ENCODE results near the gene STOX2. TPM values are rescaled to one million over a fixed set of nuclear protein-coding genes. Genes with fewer than 3 reads are reported as not detected.

Gene STOX2
- total and polyA plus RNA-seq, 2 donors (not counting 3 experiments of a cell fraction or from before 2014, with no cell fraction given) = 0.03 to 0.24 TPM

- no peak overlapping the region for H3K4me2 ChIP-seq (ENCODE audit: insufficient read depth, low read length)
- dilution Hi-C loops (cut with MboI; ENCODE audit: extremely low pct_ligation_motif_present, low sequenced_read_pairs) = no loop called here
- no peak for FAIRE-seq
Measured at GRCh38 chr4:184059099-184059498, 154.0 kb downstream of the STOX2 start.

More at GRCh38 chr4:184059099-184059498, 154.0 kb downstream of the STOX2 start:
- Histone ChIP-seq H3K9ac (replicated peaks; ENCODE audit: extremely low read depth, insufficient read depth, low read length) (no peak overlapping the region), H3K79me2 (ENCODE audit: control insufficient read depth, insufficient read depth, low read length) (no peaks in the 10 kb centered on the region), H4K20me1 (replicated peaks; ENCODE audit: control insufficient read depth, extremely low read depth, insufficient read depth, low read length) (no peaks in the 10 kb centered on the region), H3K4me3 (replicated peaks in 1 of 3; ENCODE audit: insufficient read depth in 1 of 3, low read depth in 1 of 3, low read length in 3 of 3) (no peak overlapping the region), H3K27ac (ENCODE audit: insufficient read depth, low read depth, low read length) (no peak overlapping the region), H2AFZ (ENCODE audit: low read depth, low read length) (no peak overlapping the region), H3K9me3 (replicated peaks; ENCODE audit: control insufficient read depth, insufficient read depth, low read length) (no peaks in the 10 kb centered on the region), H3K4me1 (ENCODE audit: control insufficient read depth, extremely low read depth, insufficient read depth, low read length) (no peaks in the 10 kb centered on the region), H3K36me3 (ENCODE audit: control insufficient read depth in 2 of 2, extremely low read depth in 1 of 2, insufficient read depth in 2 of 2, low read length in 2 of 2) (no peaks in the 10 kb centered on the region), H3K9me1 (replicated peaks; ENCODE audit: control insufficient read depth, extremely low read depth, insufficient read depth, low read length) (no peaks in the 10 kb centered on the region), H3K27me3 (ENCODE audit: control insufficient read depth in 2 of 2, insufficient read depth in 2 of 2, low read length in 2 of 2) (no peaks in the 10 kb centered on the region)
- CTCF ChIA-PET = no interaction called here
- no peak for TF ChIP-seq FOS (IDR thresholded peaks at IDR 0.05; ENCODE audit: borderline replicate concordance, insufficient read depth, low read length)
- TF ChIP-seq POLR2AphosphoS5 (IDR thresholded peaks at IDR 0.05; ENCODE audit: insufficient read depth, low read depth, low read length) = no peak
- TF ChIP-seq CTCF (IDR thresholded peaks at IDR 0.05; ENCODE audit: extremely low read depth in 1 of 2, insufficient read depth in 1 of 2, low read depth in 1 of 2, low read length in 2 of 2) = no peak
- TF ChIP-seq MAX (IDR thresholded peaks at IDR 0.05; ENCODE audit: insufficient read depth, insufficient read length) = no peak
- no peak for TF ChIP-seq MYC (IDR thresholded peaks at IDR 0.05; ENCODE audit: low read depth, low read length)
- no peak for TF ChIP-seq POLR2A (IDR thresholded peaks at IDR 0.05; ENCODE audit: low read depth, low read length)
- TF ChIP-seq EZH2 (IDR thresholded peaks at IDR 0.05; ENCODE audit: borderline replicate concordance, low read depth, low read length, severe bottlenecking) = no peak
- no peak for TF ChIP-seq GATA2 (IDR thresholded peaks at IDR 0.05; ENCODE audit: insufficient read depth, insufficient read length, low read depth, low read length)
- no peak for TF ChIP-seq JUN (IDR thresholded peaks at IDR 0.05; ENCODE audit: borderline replicate concordance, insufficient read depth, insufficient read length, low read depth)
- intact Hi-C loops (cut with micrococcal nuclease) = no loop called here
- no TSS peak for BruUV-seq (replicated peaks)
- POLR2A ChIA-PET = no interaction called here
- no peak for DNase-seq (ENCODE audit: low read depth, low spot score)
